ENCODE measurements around the gene HCST.
A peak's percentile ranks its signal among the peaks of the same experiment; 100 is the strongest.

Gene HCST

GRCh38 chr19:35879770-35880317 lies 22.5 kb upstream of the HCST start (continued):
- TF ChIP-seq ZBTB11 (tag by site-specific recombination; conservative IDR thresholded peaks at IDR 0.05; ENCODE audit: low read depth) (no peak; the same call in 1 of the 2 replicates), ZNF114 (tag by site-specific recombination; IDR thresholded peaks at IDR 0.05) (no peak), ZNF132 (tag by site-specific recombination; IDR thresholded peaks at IDR 0.05; ENCODE audit: borderline replicate concordance) (no peak), ZBTB10 (tag by site-specific recombination; IDR thresholded peaks at IDR 0.05) (peak; percentile 95), ATF2 (tag by site-specific recombination; IDR thresholded peaks at IDR 0.05; ENCODE audit: low read depth) (0 out of 2 replicates have a peak, but pooled peaks have one; percentile 3), ZNF248 (tag by site-specific recombination; IDR thresholded peaks at IDR 0.05) (no peak), ZNF223 (tag by site-specific recombination; IDR thresholded peaks at IDR 0.05) (no peak), ZNF645 (tag by site-specific recombination; IDR thresholded peaks at IDR 0.05) (no peak), ZNF692 (tag by site-specific recombination; IDR thresholded peaks at IDR 0.05) (peak; percentile 96), ZSCAN5A (tag by site-specific recombination; IDR thresholded peaks at IDR 0.05) (no peak), ZNF155 (tag by site-specific recombination; IDR thresholded peaks at IDR 0.05) (no peak), ZNF366 (tag by site-specific recombination; conservative IDR thresholded peaks at IDR 0.05) (peak; percentile 67), PBX3 (CRISPR knock-in tag; IDR thresholded peaks at IDR 0.05) (peak; percentile 81; the same call in 1 of the 2 replicates), ZBTB1 (tag by site-specific recombination; IDR thresholded peaks at IDR 0.05) (0 out of 2 replicates have a peak, but pooled peaks have one; percentile 67), ZBTB49 (tag by site-specific recombination; IDR thresholded peaks at IDR 0.05; ENCODE audit: low read depth) (no peak), ZNF404 (tag by site-specific recombination; IDR thresholded peaks at IDR 0.05) (no peak), ZNF221 (tag by site-specific recombination; IDR thresholded peaks at IDR 0.05; ENCODE audit: borderline replicate concordance) (no peak), ZNF580 (tag by site-specific recombination; IDR thresholded peaks at IDR 0.05) (peak; percentile 45; the same call in 1 of the 2 replicates), ZFP37 (tag by site-specific recombination; IDR thresholded peaks at IDR 0.05) (peak; percentile 89)

Measured in HEK293 (cell line).